Astrocyte (in vitro differentiated cells and primary cell): ENCODE results near the gene VAC14. TPM values are rescaled to one million over a fixed set of nuclear protein-coding genes. Genes with fewer than 3 reads are reported as not detected.

ENCODE experiments used
- DNase-seq: peaks from one replicate; pipeline ENCODE4 v3.0.0-alpha.2; 2010; ENCODE audit warnings: low read depth
- FAIRE-seq: peaks from 2 replicates; lab custom pipeline; 2011; peaks lifted over from hg19 to GRCh38; lab: Jason Lieb, UNC
- H2AFZ ChIP-seq: 2 replicates; pipeline ENCODE4 v1.6.0; 2012; ENCODE audit warnings: low read depth, low read length, inconsistent platforms
- H3K27ac ChIP-seq: 2 replicates; pipeline ENCODE4 v1.5.1; 2011; ENCODE audit warnings: low read depth, low read length, inconsistent platforms
- H3K27me3 ChIP-seq: 2 replicates; pipeline ENCODE4 v1.6.0; 2011; ENCODE audit warnings: low read length, inconsistent platforms; ENCODE audit not compliant: insufficient read depth
- H3K36me3 ChIP-seq: 2 replicates; pipeline ENCODE4 v1.5.1; 2011; ENCODE audit warnings: low read length, inconsistent platforms; ENCODE audit not compliant: insufficient read depth
- H3K4me1 ChIP-seq: 2 replicates; pipeline ENCODE4 v1.5.1; 2011; ENCODE audit warnings: low read length, inconsistent platforms; ENCODE audit not compliant: insufficient read depth
- H3K4me2 ChIP-seq: 2 replicates; pipeline ENCODE4 v1.6.0; 2012; ENCODE audit warnings: low read length, inconsistent platforms
- H3K4me3 ChIP-seq: 2 replicates; pipeline ENCODE4 v1.5.1; 2011; ENCODE audit warnings: low read depth, mild to moderate bottlenecking, low read length, inconsistent platforms; ENCODE audit not compliant: insufficient read depth
- H3K79me2 ChIP-seq: 2 replicates; pipeline ENCODE4 v1.6.0; 2012; ENCODE audit warnings: mild to moderate bottlenecking, low read length, inconsistent platforms; ENCODE audit not compliant: insufficient read depth
- H3K9ac ChIP-seq: 2 replicates; pipeline ENCODE4 v1.6.0; 2012; ENCODE audit warnings: mild to moderate bottlenecking, low read length, inconsistent platforms
- H3K9me3 ChIP-seq: 2 replicates; pipeline ENCODE4 v1.5.1; 2012; ENCODE audit warnings: low read depth, mild to moderate bottlenecking, low read length, inconsistent platforms; ENCODE audit not compliant: insufficient read depth
- H4K20me1 ChIP-seq: 2 replicates; pipeline ENCODE4 v1.6.0; 2012; ENCODE audit warnings: low read length, inconsistent platforms; ENCODE audit not compliant: insufficient read depth
- H3K27ac Mint-ChIP-seq: one replicate; pipeline ENCODE4 v1.8.0; 2021; ENCODE audit warnings: mild to moderate bottlenecking, mixed read lengths; ENCODE audit not compliant: unreplicated experiment
- H3K27me3 Mint-ChIP-seq: one replicate; pipeline ENCODE4 v1.8.0; 2021; ENCODE audit warnings: low read depth, mixed read lengths; ENCODE audit not compliant: unreplicated experiment
- H3K36me3 Mint-ChIP-seq: one replicate; pipeline ENCODE4 v1.8.0; 2021; ENCODE audit warnings: low read depth, mixed read lengths; ENCODE audit not compliant: unreplicated experiment
- H3K4me1 Mint-ChIP-seq: one replicate; pipeline ENCODE4 v1.8.0; 2021; ENCODE audit warnings: low read depth, mixed read lengths; ENCODE audit not compliant: unreplicated experiment
- H3K4me3 Mint-ChIP-seq: one replicate; pipeline ENCODE4 v1.8.0; 2021; ENCODE audit warnings: mild to moderate bottlenecking, moderate library complexity, mixed read lengths; ENCODE audit not compliant: unreplicated experiment
- H3K9me3 Mint-ChIP-seq: one replicate; pipeline ENCODE4 v1.8.0; 2021; ENCODE audit warnings: mild to moderate bottlenecking, mixed read lengths; ENCODE audit not compliant: unreplicated experiment
- CTCF ChIP-seq: IDR thresholded peaks from 2 replicates; pipeline ENCODE4 v1.5.1; 2011; ENCODE audit warnings: low read depth, mild to moderate bottlenecking, inconsistent platforms, low read length, moderate library complexity; ENCODE audit not compliant: insufficient read depth
- EZH2 ChIP-seq: IDR thresholded peaks from 2 replicates; pipeline ENCODE4 v1.6.1; 2012; ENCODE audit warnings: mild to moderate bottlenecking, low read length, inconsistent platforms; ENCODE audit not compliant: insufficient read depth
- total RNA-seq: library from RNA; stranded (reverse); gene quantifications from 2 replicates; pipeline ENCODE4 v1.2.1, GENCODE V29; 2021

The VAC14 gene
- total RNA-seq, 1 donor from 2014 or later: 27.8 TPM

DNA sequence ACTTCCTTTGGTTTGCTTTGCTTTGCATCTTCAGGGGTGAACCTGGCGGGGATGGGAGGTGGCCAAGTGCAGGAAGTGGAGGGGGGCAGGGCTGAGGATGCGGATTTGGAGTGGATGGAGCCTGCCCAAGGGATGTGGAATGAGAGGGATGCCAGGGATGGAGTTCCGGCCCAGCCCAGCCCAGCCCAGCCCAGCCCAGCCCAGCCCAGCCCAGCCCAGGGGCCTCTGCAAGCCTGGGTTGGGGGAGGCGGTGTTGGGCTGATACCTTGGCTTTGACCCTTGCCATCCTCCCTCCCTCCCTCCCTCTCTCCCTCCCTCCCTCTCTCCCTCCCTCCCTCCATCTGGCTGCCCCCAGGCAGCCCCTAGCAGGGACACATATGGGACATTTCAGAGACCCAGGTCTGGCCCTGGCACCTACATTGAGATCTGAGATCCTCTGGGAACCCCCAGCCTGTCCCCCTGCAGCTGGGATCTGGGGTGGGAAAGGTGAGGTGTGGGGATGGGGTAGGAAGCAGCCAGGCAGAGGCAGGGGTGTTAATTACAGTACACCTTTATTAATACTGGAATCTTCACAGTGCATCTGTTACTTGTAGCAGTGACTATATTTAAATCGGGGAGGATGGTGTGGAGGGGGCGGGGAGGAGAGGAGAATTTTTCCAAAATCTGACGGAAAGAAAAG is 140.1 kb downstream of the VAC14 start:
- DNase-seq (no peak), FAIRE-seq (no peak)
- H3K9me3 ChIP-seq: no peaks in the 10 kb centered on the region
- H3K9ac ChIP-seq: no peak overlapping the region
- peaks cover 14% of the 10 kb centered on the region for H4K20me1 ChIP-seq
- no peaks in the 10 kb centered on the region for H3K79me2 ChIP-seq
- H2AFZ ChIP-seq: no peak overlapping the region
- Mint-ChIP-seq H3K27me3 (peaks cover 7% of the 10 kb centered on the region), H3K36me3 (no peaks in the 10 kb centered on the region), H3K9me3 (no peaks in the 10 kb centered on the region), H3K4me3 (no peak overlapping the region), H3K27ac (no peak overlapping the region), H3K4me1 (peaks cover 2% of the 10 kb centered on the region)
- no peak for TF ChIP-seq EZH2
- no peak for TF ChIP-seq CTCF
- H3K4me2 ChIP-seq: no peak overlapping the region
- no peak overlapping the region for H3K27ac ChIP-seq
- H3K4me3 ChIP-seq: no peak overlapping the region
- H3K27me3 ChIP-seq: no peaks in the 10 kb centered on the region
- no peaks in the 10 kb centered on the region for H3K36me3 ChIP-seq
- H3K4me1 ChIP-seq: peaks cover 4% of the 10 kb centered on the region

DNA sequence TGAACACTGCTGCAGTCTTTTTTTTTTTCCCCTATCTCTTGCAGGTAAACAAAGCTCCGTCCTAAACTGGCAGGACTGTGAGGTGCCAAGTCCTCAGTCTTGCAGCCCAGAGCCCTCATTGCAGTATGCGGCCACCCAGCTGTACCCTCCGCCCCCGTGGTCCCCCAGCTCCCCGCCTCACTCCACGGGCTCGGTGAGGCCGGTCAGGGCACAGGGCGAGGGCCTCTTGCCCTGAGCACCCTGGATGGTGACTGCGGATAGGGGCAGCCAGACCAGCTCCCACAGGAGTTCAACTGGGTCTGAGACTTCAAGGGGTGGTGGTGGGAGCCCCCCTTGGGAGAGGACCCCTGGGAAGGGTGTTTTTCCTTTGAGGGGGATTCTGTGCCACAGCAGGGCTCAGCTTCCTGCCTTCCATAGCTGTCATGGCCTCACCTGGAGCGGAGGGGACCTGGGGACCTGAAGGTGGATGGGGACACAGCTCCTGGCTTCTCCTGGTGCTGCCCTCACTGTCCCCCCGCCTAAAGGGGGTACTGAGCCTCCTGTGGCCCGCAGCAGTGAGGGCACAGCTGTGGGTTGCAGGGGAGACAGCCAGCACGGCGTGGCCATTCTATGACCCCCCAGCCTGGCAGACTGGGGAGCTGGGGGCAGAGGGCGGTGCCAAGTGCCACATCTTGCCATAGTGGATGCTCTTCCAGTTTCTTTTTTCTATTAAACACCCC is 140.8 kb downstream of the VAC14 start:
- Mint-ChIP-seq H3K36me3 (no peaks in the 10 kb centered on the region), H3K27ac (no peak overlapping the region), H3K4me3 (no peak overlapping the region), H3K9me3 (no peaks in the 10 kb centered on the region), H3K27me3 (peaks cover 7% of the 10 kb centered on the region), H3K4me1 (peaks cover 2% of the 10 kb centered on the region)
- DNase-seq (no peak), FAIRE-seq (no peak)
- H3K9ac ChIP-seq: no peak overlapping the region
- no peaks in the 10 kb centered on the region for H3K79me2 ChIP-seq
- no peaks in the 10 kb centered on the region for H3K27me3 ChIP-seq
- no peak overlapping the region for H3K4me3 ChIP-seq
- H3K27ac ChIP-seq: no peak overlapping the region
- H2AFZ ChIP-seq: no peak overlapping the region
- peaks cover 4% of the 10 kb centered on the region for H3K4me1 ChIP-seq
- TF ChIP-seq CTCF (no peak), EZH2 (no peak)
- H3K36me3 ChIP-seq: no peaks in the 10 kb centered on the region
- peaks cover 13% of the 10 kb centered on the region for H4K20me1 ChIP-seq
- H3K4me2 ChIP-seq: no peak overlapping the region
- H3K9me3 ChIP-seq: no peaks in the 10 kb centered on the region

GRCh38 chr16:70659546-70659945 is 141.4 kb downstream of the VAC14 start:
- Histone ChIP-seq H2AFZ (no peak overlapping the region), H4K20me1 (peaks cover 13% of the 10 kb centered on the region), H3K36me3 (no peaks in the 10 kb centered on the region), H3K79me2 (no peaks in the 10 kb centered on the region), H3K9ac (no peak overlapping the region), H3K4me1 (peaks cover 4% of the 10 kb centered on the region), H3K27me3 (no peaks in the 10 kb centered on the region), H3K27ac (no peak overlapping the region), H3K4me2 (no peak overlapping the region), H3K4me3 (no peak overlapping the region), H3K9me3 (no peaks in the 10 kb centered on the region)
- DNase-seq: no peak
- H3K4me3 Mint-ChIP-seq: no peak overlapping the region
- peaks cover 2% of the 10 kb centered on the region for H3K4me1 Mint-ChIP-seq
- H3K27me3 Mint-ChIP-seq: peaks cover 7% of the 10 kb centered on the region
- no peaks in the 10 kb centered on the region for H3K36me3 Mint-ChIP-seq
- no peak overlapping the region for H3K27ac Mint-ChIP-seq
- no peak for FAIRE-seq
- no peaks in the 10 kb centered on the region for H3K9me3 Mint-ChIP-seq
- TF ChIP-seq CTCF (no peak), EZH2 (no peak)
